HPDE6-E6E7 (cell line): ENCODE results near the gene CNKSR1.

ENCODE experiments used
- DNase-seq: peaks from one replicate; pipeline ENCODE4 v3.0.0; 2011; ENCODE audit warnings: missing footprints; ENCODE audit errors: extremely low spot score

Gene CNKSR1

GRCh38 chr1:26160527-26161414 lies 16.5 kb upstream of the CNKSR1 start:
- DNase-seq = no peak

- DNase-seq = peak; percentile 54
Measured at GRCh38 chr1:26161415-26162219, 15.7 kb upstream of the CNKSR1 start.

- no peak for DNase-seq
Measured at GRCh38 chr1:26162220-26162709, 15.0 kb upstream of the CNKSR1 start.

- no peak for DNase-seq
Measured at GRCh38 chr1:26163684-26164035, 13.6 kb upstream of the CNKSR1 start.

GRCh38 chr1:26164036-26164860 lies 13.0 kb upstream of the CNKSR1 start:
- peak; percentile 31 for DNase-seq

- DNase-seq = no peak
Measured at GRCh38 chr1:26164861-26165842, 12.1 kb upstream of the CNKSR1 start.

GRCh38 chr1:26166719-26167281 lies 10.5 kb upstream of the CNKSR1 start:
- no peak for DNase-seq

GRCh38 chr1:26168410-26169197 lies 8.7 kb upstream of the CNKSR1 start, which contains the start of gene C1orf232:
Gene C1orf232 (minus strand): TSS chr1:26168963. CDS start chr1:26168499, 464 bp downstream.
- no peak for DNase-seq

- DNase-seq = no peak
Measured at GRCh38 chr1:26169198-26169554, 8.1 kb upstream of the CNKSR1 start.

- DNase-seq = peak; percentile 95
Measured at GRCh38 chr1:26169669-26170471, 7.4 kb upstream of the CNKSR1 start, which contains the start of gene ZNF593. Gene ZNF593 (plus strand): TSS chr1:26169908. CDS start chr1:26169984, 76 bp downstream.

- DNase-seq = no peak
Measured at GRCh38 chr1:26170472-26170821, 6.8 kb upstream of the CNKSR1 start.

GRCh38 chr1:26171084-26172072 lies 5.9 kb upstream of the CNKSR1 start, which contains the start of gene ZNF593OS:
Gene ZNF593OS (minus strand): TSS chr1:26171832. CDS start chr1:26171661, 171 bp downstream.
- no peak for DNase-seq

GRCh38 chr1:26175346-26175745 lies 1.9 kb upstream of the CNKSR1 start:
- no peak for DNase-seq

GRCh38 chr1:26180010-26180506 lies 2.8 kb downstream of the CNKSR1 start:
- DNase-seq = no peak

GRCh38 chr1:26181586-26182382 lies 4.5 kb downstream of the CNKSR1 start:
- peak; percentile 89 for DNase-seq

- no peak for DNase-seq
Measured at GRCh38 chr1:26182383-26182696, 5.0 kb downstream of the CNKSR1 start.
